ENCODE measurements around the gene EIF1.

DNA sequence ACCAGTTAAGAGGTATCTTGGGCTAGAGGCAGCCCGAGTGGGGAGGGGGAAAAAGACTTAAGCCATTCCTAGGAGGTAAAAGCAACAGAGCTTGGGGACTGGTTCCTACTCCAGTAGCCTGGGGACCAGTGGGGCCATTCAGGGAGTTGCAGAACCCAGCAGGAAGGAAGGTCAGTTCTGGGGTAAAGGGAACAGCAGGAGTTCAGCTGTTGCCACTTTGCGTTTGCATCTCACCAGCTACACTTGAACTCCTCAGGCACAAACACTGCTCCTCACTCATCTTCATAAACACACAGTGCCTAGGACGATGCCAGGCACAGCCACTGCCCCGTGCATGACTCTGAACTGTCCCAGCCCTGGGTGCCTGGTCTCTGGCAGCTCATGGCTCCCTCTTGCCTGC lies 41.8 kb downstream of the EIF1 start:
- TF ChIP-seq POLR2A (IDR thresholded peaks at IDR 0.05), result no peak
- TF ChIP-seq, protein P1, sequence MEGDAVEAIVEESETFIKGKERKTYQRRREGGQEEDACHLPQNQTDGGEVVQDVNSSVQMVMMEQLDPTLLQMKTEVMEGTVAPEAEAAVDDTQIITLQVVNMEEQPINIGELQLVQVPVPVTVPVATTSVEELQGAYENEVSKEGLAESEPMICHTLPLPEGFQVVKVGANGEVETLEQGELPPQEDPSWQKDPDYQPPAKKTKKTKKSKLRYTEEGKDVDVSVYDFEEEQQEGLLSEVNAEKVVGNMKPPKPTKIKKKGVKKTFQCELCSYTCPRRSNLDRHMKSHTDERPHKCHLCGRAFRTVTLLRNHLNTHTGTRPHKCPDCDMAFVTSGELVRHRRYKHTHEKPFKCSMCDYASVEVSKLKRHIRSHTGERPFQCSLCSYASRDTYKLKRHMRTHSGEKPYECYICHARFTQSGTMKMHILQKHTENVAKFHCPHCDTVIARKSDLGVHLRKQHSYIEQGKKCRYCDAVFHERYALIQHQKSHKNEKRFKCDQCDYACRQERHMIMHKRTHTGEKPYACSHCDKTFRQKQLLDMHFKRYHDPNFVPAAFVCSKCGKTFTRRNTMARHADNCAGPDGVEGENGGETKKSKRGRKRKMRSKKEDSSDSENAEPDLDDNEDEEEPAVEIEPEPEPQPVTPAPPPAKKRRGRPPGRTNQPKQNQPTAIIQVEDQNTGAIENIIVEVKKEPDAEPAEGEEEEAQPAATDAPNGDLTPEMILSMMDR (IDR thresholded peaks at IDR 0.05), result no peak

Measured in tibial nerve (tissue), 3 donors.